IMR-90 (cell line): Measurements from ENCODE around the gene MAFF. TPM values are rescaled to one million over a fixed set of nuclear protein-coding genes. Genes with fewer than 3 reads are reported as not detected.

Source experiments
- ATAC-seq: fragments of 200-7000 bp; cut with Tn5 transposase; 2 replicates; pipeline ENCODE4 v1.9.1; 2020; ENCODE audit warnings: low read depth, mild to moderate bottlenecking, moderate library complexity
- BruUV-seq: library from RNA; stranded (reverse); fragments of 400-500 nt; replicated peaks from 2 replicates; lab custom pipeline; 2021; lab: Mats Ljungman, UMichigan
- CTCF ChIA-PET: fragments of 300-600 bp; formaldehyde crosslinking; extraction: SDS; loops from one replicate; lab custom pipeline; 2021; ENCODE audit warnings: antibody characterized with exemption; lab: Yijun Ruan, JAX
- POLR2A ChIA-PET: fragments of 300-600 bp; sonication (Branson Sonifier 250); formaldehyde crosslinking; loops from one replicate; lab custom pipeline; 2022; ENCODE audit warnings: antibody characterized with exemption; ENCODE audit not compliant: unreplicated experiment; lab: Charles Lee
- DNase-seq: peaks from one replicate; pipeline ENCODE4 v3.0.0; 2013
- H2AFZ ChIP-seq: replicated peaks from 2 replicates; pipeline ENCODE3; 2013; ENCODE audit warnings: low read length, mild to moderate bottlenecking; ENCODE audit not compliant: poor library complexity
- H2AK5ac ChIP-seq: 2 replicates; pipeline ENCODE4 v1.6.1; 2013; ENCODE audit warnings: low read depth, low read length, inconsistent platforms
- H2AK9ac ChIP-seq: replicated peaks from 2 replicates; pipeline ENCODE3; 2013; ENCODE audit warnings: mild to moderate bottlenecking, low read depth, low read length, moderate library complexity; ENCODE audit not compliant: poor library complexity
- H2BK120ac ChIP-seq: 2 replicates; pipeline ENCODE4 v1.6.1; 2013; ENCODE audit warnings: low read depth, low read length, inconsistent platforms
- H2BK15ac ChIP-seq: 3 replicates; pipeline ENCODE4 v1.6.1; 2013; ENCODE audit warnings: low read depth, low read length, inconsistent platforms
- H2BK20ac ChIP-seq: 2 replicates; pipeline ENCODE4 v1.6.1; 2013; ENCODE audit warnings: low read depth, mild to moderate bottlenecking, inconsistent platforms, low read length, moderate library complexity
- H2BK5ac ChIP-seq: 2 replicates; pipeline ENCODE4 v1.6.1; 2013; ENCODE audit warnings: mild to moderate bottlenecking, low read depth, low read length, inconsistent platforms; ENCODE audit not compliant: poor library complexity, severe bottlenecking
- H3K14ac ChIP-seq: replicated peaks from 2 replicates; pipeline ENCODE4 v1.6.1; 2013; ENCODE audit warnings: low read depth, low read length, inconsistent platforms
- H3K18ac ChIP-seq: 2 replicates; pipeline ENCODE4 v1.6.1; 2013; ENCODE audit warnings: low read depth, low read length, control low read depth
- H3K23ac ChIP-seq: 2 replicates; pipeline ENCODE4 v1.6.1; 2013; ENCODE audit warnings: low read depth, low read length, inconsistent platforms
- H3K27ac ChIP-seq: 2 replicates; pipeline ENCODE4 v1.5.1; 2013; ENCODE audit warnings: mild to moderate bottlenecking, control low read depth, low read length; ENCODE audit not compliant: insufficient read depth
- H3K27me3 ChIP-seq: 2 replicates; pipeline ENCODE4 v1.6.1; 2013; ENCODE audit warnings: low read length; ENCODE audit not compliant: control insufficient read depth, insufficient read depth
- H3K36me3 ChIP-seq: 2 replicates; pipeline ENCODE4 v1.6.1; 2013; ENCODE audit warnings: low read length, mixed read lengths; ENCODE audit not compliant: control insufficient read depth, insufficient read depth
- H3K4ac ChIP-seq: 2 replicates; pipeline ENCODE4 v1.6.1; 2013; ENCODE audit warnings: low read depth, low read length, inconsistent platforms
- H3K4me1 ChIP-seq: 2 replicates; pipeline ENCODE4 v1.6.1; 2013; ENCODE audit warnings: low read length, mixed read lengths; ENCODE audit not compliant: control insufficient read depth, insufficient read depth
- H3K4me2 ChIP-seq: 2 replicates; pipeline ENCODE4 v1.6.1; 2013; ENCODE audit warnings: low read depth, mild to moderate bottlenecking, control low read depth, low read length, moderate library complexity
- H3K4me3 ChIP-seq: 2 replicates; pipeline ENCODE4 v1.5.1; 2013; ENCODE audit warnings: low read depth, mild to moderate bottlenecking, control low read depth, low read length, moderate library complexity; ENCODE audit not compliant: insufficient read depth
- H3K56ac ChIP-seq: 2 replicates; pipeline ENCODE4 v1.6.1; 2013; ENCODE audit warnings: low read length, inconsistent platforms; ENCODE audit not compliant: insufficient read depth; ENCODE audit errors: extremely low read depth
- H3K79me1 ChIP-seq, 2 experiments: 2 replicates each; pipeline ENCODE4 v1.6.1; 2013; ENCODE audit warnings: low read length in 2 of 2, inconsistent platforms in 1 of 2, low read depth in 1 of 2
- H3K9ac ChIP-seq: 2 replicates; pipeline ENCODE4 v1.6.1; 2013; ENCODE audit warnings: low read depth, low read length, control low read depth
- H3K9me1 ChIP-seq: 2 replicates; pipeline ENCODE4 v1.6.1; 2013; ENCODE audit warnings: low read length, inconsistent platforms; ENCODE audit not compliant: insufficient read depth
- H3K9me3 ChIP-seq: 2 replicates; pipeline ENCODE4 v1.6.1; 2013; ENCODE audit warnings: low read length; ENCODE audit not compliant: control insufficient read depth, insufficient read depth
- H4K20me1 ChIP-seq: 2 replicates; pipeline ENCODE4 v1.6.1; 2013; ENCODE audit warnings: low read length, inconsistent platforms; ENCODE audit not compliant: insufficient read depth
- H4K5ac ChIP-seq: 2 replicates; pipeline ENCODE4 v1.6.1; 2013; ENCODE audit warnings: mild to moderate bottlenecking, low read depth, low read length, control low read depth
- H4K8ac ChIP-seq, 2 experiments: 2 replicates each; pipeline ENCODE4 v1.6.1; 2013; ENCODE audit warnings: low read depth in 2 of 2, low read length in 2 of 2, control low read depth in 1 of 2, inconsistent platforms in 1 of 2
- H4K91ac ChIP-seq: 2 replicates; pipeline ENCODE4 v1.6.1; 2013; ENCODE audit warnings: low read depth, low read length, inconsistent platforms; ENCODE audit not compliant: insufficient read depth
- CEBPB ChIP-seq: IDR thresholded peaks from 2 replicates; pipeline ENCODE4 v1.6.1; 2012; ENCODE audit warnings: low read depth, low read length, improper control_type of control experiment
- MAZ ChIP-seq: IDR thresholded peaks from 2 replicates; pipeline ENCODE4 v1.6.1; 2012; ENCODE audit warnings: low read depth, mild to moderate bottlenecking, low read length, improper control_type of control experiment, moderate library complexity, borderline replicate concordance
- RAD21 ChIP-seq: IDR thresholded peaks from 2 replicates; pipeline ENCODE4 v1.6.1; 2012; ENCODE audit warnings: low read length, improper control_type of control experiment
- WGBS, 2 experiments: methylation state at CpG; one replicate each; pipeline versions ENCODE4 v1.1.5 to v1.1.7; 2013; ENCODE audit warnings: missing lambda C conversion rate in 2 of 2; ENCODE audit not compliant: insufficient read length in 1 of 2; ENCODE audit errors: extremely low coverage in 2 of 2; 5-methylcytosine and 5-hydroxymethylcytosine counted together
- dilution Hi-C: fragments of 300-500 bp; cut with HindIII; formaldehyde crosslinking; loops from one replicate; pipeline ENCODE4 v1.14.3; 2018; ENCODE audit warnings: low sequenced_read_pairs; ENCODE audit not compliant: unreplicated experiment
- in situ Hi-C: fragments of 300-500 bp; cut with MboI; formaldehyde crosslinking; loops from 3 replicates; pipeline ENCODE4 v1.14.3; 2019; ENCODE audit warnings: low sequenced_read_pairs, inconsistent platforms, mixed read lengths
- intact Hi-C: fragments of 100-400 bp; cut with micrococcal nuclease; formaldehyde crosslinking; loops from 2 replicates; pipeline ENCODE4 v1.10.0; 2022
- polyA plus RNA-seq, 3 experiments: library from polyadenylated mRNA; depleted of rRNA; stranded (reverse); fragments of >200 nt; gene quantifications; 2 replicates each; pipeline ENCODE4 v1.2.3, GENCODE V29; 2012; ENCODE audit warnings: low replicate concordance in 1 of 3
- total RNA-seq: library from RNA; depleted of rRNA; stranded (reverse); fragments of >200 nt; gene quantifications from 2 replicates; pipeline ENCODE4 v1.2.3, GENCODE V29; 2012

Gene MAFF
- total and polyA plus RNA-seq, 2 of the 4 experiments (the other 2 are of a cell fraction): 18.3 to 25.9 TPM

GRCh38 chr22:38235240-38235850, 33.6 kb downstream of the MAFF start:
- H3K4me3 ChIP-seq: no peak overlapping the region
- H3K9ac ChIP-seq: no peak overlapping the region
- H3K23ac ChIP-seq: no peak overlapping the region
- dilution Hi-C loops (no loop called here), intact Hi-C loops (no loop called here), in situ Hi-C loops (no loop called here)
- H4K20me1 ChIP-seq: peaks cover 8% of the 10 kb centered on the region; the same call in 1 of the 2 replicates
- no peak overlapping the region for H2AFZ ChIP-seq
- no peak for ATAC-seq
- H3K9me3 ChIP-seq: no peaks in the 10 kb centered on the region
- H2BK15ac ChIP-seq: no peak overlapping the region
- CTCF ChIA-PET: no interaction called here
- H3K27me3 ChIP-seq: no peaks in the 10 kb centered on the region
- H3K36me3 ChIP-seq: peaks cover 55% of the 10 kb centered on the region
- no peak for DNase-seq
- no peak overlapping the region for H4K5ac ChIP-seq
- no peak overlapping the region for H3K14ac ChIP-seq
- no peak overlapping the region for H2BK120ac ChIP-seq
- no peak overlapping the region for H3K56ac ChIP-seq
- H4K8ac ChIP-seq: no peak overlapping the region
- H2AK9ac ChIP-seq: no peak overlapping the region
- H3K4me1 ChIP-seq: peaks cover 20% of the 10 kb centered on the region
- H3K4me2 ChIP-seq: no peak overlapping the region
- no peak overlapping the region for H3K4ac ChIP-seq
- no peak overlapping the region for H2BK5ac ChIP-seq
- peaks cover 28% of the 10 kb centered on the region for H3K9me1 ChIP-seq
- H3K27ac ChIP-seq: no peak overlapping the region
- H3K18ac ChIP-seq: no peak overlapping the region
- TF ChIP-seq MAZ: no peak
- TF ChIP-seq CEBPB: peak; percentile 32; the same call in 1 of the 2 replicates
- no peak for TF ChIP-seq RAD21
- no peak overlapping the region for H4K91ac ChIP-seq
- 75% methylated on average over 5 of the region's 14 CpGs; no CpG with 5 or more reads in 1 of the 2 experiments for WGBS, 2 experiments
- peaks cover 25 to 99% of the 10 kb centered on the region in 2 experiments for H3K79me1 ChIP-seq
- POLR2A ChIA-PET: no interaction called here
- no peak overlapping the region for H2AK5ac ChIP-seq
- no peak overlapping the region for H2BK20ac ChIP-seq
- no TSS peak for BruUV-seq
